ENCODE measurements around the gene RFWD3. TPM values are rescaled to one million over a fixed set of nuclear protein-coding genes. Genes with fewer than 3 reads are reported as not detected.

RFWD3 gene
- total and polyA plus RNA-seq, 2 of the 8 experiments (the other 6 are each of a cell fraction or from before 2014, with no cell fraction given): 67.1 to 114 TPM

DNA sequence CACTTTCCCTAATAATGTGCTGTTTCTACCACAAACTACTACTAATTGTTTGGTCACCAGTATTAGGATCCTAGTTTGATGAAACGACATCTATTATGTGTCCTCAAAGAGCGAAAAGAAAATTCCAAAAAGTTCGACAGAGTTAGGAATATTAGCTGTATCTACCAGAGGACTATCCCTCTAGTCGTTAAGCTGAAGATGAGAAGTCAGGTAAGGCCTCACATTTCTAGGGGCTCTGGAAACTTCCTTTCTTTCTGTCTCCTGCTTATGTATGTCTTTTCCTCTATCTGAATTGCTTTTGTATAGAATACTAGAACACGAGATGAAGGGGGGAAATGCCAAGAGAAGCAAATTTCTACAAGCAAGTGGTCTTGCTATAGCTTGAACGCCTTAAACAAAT is 61.3 kb downstream of the RFWD3 start (continued):
- no peak for TF ChIP-seq CHD7 (IDR thresholded peaks at IDR 0.05; ENCODE audit: insufficient replicate concordance, low read length)
- no peak for TF ChIP-seq KDM4A (IDR thresholded peaks at IDR 0.05; ENCODE audit: low read depth, low read length, severe bottlenecking)
- no peak for TF ChIP-seq ATF2 (IDR thresholded peaks at IDR 0.05; ENCODE audit: low read length)
- no peak for TF ChIP-seq BCL11A (IDR thresholded peaks at IDR 0.05; ENCODE audit: low read depth in 2 of 2, low read length in 2 of 2)
- TF ChIP-seq GTF2F1 (IDR thresholded peaks at IDR 0.05; ENCODE audit: borderline replicate concordance, low read depth, low read length): no peak
- no peak for TF ChIP-seq SIX5 (IDR thresholded peaks at IDR 0.05; ENCODE audit: low read depth, low read length)
- no peak for TF ChIP-seq CTCF (IDR thresholded peaks at IDR 0.05; ENCODE audit: control extremely low read depth in 1 of 3, insufficient read depth in 1 of 3, low read depth in 1 of 3, low read length in 3 of 3)

Measured in H1 (cell line).